IPS-NIHi7 (cell line): ENCODE measurements around the gene LARGE1.
"Not testable (repeated sequence)": the region's sequence is repeated elsewhere in the genome, so short reads cannot be mapped to it uniquely, and the experiment has no call there.

ENCODE experiments used
- DNase-seq: peaks from one replicate; pipeline ENCODE4 v3.0.0; 2012; ENCODE audit warnings: mixed read lengths; ENCODE audit errors: extremely low spot score

LARGE1 gene

GRCh38 chr22:33372875-33373274 is 547.4 kb downstream of the LARGE1 start:
- DNase-seq, result no peak

DNA sequence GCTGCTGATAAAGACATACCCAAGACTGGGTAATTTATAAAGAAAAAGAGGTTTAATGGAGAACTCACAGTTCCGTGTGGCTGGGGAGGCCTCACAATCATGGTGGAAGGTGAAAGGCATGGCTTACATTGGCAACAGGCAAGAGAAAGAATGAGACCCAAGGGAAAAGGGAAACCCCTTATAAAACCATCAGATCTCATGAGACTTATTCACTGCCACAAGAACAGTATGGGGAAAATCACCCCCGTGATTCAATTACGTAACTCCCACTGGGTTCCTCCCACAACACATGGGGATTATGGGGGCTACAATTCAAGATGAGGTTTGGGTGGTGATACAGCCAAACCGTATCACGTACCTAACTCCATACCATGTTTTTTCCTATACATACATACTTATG is 557.0 kb downstream of the LARGE1 start:
- DNase-seq, result not testable (repeated sequence)

GRCh38 chr22:33362702-33363101 is 557.6 kb downstream of the LARGE1 start:
- DNase-seq, result no peak

- DNase-seq, result peak; percentile 26
Observed at GRCh38 chr22:33361581-33361980, 558.7 kb downstream of the LARGE1 start.

GRCh38 chr22:33357981-33358399 is 562.3 kb downstream of the LARGE1 start:
- DNase-seq, result no peak

- DNase-seq, result no peak
Observed at GRCh38 chr22:33354928-33355327, 565.3 kb downstream of the LARGE1 start.

GRCh38 chr22:33353502-33353901 is 566.8 kb downstream of the LARGE1 start:
- no peak for DNase-seq

DNA sequence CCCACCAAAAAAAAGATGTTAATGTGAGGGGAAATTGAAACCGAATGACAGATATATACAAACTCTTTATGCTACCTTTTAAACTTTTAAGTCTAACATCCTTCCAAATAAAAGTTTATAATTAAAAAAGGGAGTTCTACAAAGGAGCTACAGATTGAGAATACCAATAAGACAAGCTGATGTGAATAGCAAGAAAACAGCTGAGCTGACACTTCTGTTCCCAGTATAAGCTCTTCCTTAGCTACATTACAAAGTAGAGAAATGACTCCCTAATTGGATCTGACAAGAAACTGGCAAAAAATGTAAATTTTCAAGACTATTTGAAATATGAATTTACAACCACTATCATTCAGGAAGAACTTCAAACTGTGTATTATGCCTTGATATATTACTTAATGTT is 567.5 kb downstream of the LARGE1 start:
- DNase-seq, result no peak

- no peak for DNase-seq
Observed at GRCh38 chr22:33350961-33351360, 569.3 kb downstream of the LARGE1 start.

- DNase-seq, result no peak
Observed at GRCh38 chr22:33350491-33350890, 569.8 kb downstream of the LARGE1 start.

DNA sequence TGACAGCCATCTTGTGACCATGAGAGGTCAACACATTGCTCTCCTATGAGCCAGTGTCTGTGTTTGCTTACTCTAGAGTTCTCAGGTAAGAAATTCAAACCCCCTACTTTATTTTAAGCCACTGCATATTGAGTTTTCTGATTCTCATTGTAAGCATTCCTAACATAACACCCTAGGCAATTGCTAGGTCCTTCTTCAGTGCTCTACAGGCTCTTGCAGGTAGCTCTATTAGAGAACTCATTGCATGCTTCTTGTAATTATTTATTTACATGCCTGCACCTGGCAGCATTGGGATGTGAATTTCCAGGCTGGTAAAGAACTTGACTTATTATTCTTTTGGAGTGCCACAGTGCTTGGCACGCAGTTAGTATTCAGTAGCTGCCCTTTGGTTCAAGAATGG is 573.3 kb downstream of the LARGE1 start:
- DNase-seq, result no peak

DNA sequence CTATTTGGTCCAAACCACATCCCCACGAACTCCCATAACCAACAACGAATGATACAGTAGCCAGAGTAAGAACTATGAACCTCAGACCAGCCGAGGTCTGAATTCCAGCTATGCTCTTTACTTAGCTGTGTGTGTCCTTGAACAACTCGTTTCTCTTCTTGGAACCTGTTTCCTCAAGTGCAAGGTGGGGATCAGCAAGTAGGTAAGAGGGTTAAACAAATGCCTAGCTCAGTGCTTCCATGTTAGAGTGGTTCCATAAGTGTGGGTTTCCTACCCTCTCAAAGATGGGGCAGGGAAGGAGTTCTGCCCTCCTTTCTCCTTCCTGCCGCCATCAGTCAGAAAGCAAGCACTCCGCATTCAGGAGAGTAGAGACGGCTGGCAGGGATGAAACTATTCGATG is 578.7 kb downstream of the LARGE1 start:
- DNase-seq, result no peak

DNA sequence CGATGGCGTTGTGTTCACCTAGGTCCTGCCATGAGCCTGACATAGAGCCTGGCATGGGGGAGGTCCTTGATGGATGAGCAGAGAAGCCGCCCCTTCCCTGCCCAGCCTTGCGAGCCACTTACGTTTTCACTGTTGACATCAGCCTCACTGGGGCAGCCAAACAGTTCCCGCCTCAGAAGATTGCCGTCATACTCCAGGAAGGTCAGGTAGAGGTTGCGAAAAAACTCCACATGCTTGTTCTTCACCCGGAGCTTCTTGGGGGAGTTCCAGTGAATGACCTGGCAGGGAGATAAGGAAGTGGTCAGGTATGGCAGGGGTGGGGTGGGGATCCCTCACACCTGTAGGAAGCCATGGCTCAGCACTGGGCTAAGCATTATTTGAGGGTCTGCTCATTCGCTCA is 582.8 kb downstream of the LARGE1 start:
- DNase-seq, result no peak

DNA sequence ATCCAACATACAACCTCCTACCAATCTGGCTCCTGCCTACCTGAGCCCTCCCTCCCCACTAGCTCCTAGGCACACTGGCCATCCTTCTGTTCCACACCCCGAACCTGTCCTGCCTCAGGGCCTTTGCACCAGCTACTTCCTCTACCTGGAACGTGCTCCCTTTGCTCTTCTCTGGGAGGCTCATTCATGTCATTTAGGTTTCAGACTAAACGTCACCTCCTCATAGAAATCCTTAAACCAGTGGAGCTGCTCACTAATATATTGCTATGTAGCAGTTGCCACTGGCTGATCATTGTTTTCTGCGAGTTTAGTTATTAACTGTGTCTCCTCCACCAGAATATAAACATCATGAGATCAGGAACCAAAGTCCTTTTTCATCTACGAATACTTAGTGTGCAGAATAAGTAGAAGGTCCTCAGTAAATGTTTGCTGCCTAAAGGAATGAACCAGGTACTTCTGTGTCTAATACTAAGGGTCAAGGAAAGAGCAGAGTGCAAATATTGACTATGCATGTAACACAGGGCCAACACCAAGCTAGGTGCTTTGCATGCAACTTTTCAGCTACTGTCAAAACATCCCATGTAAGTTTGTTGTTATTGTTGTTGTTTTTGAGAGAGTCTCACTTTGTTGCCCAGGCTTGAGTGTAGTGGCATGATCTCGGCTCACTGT is 584.5 kb downstream of the LARGE1 start:
- no peak for DNase-seq

GRCh38 chr22:33332538-33332937 is 587.7 kb downstream of the LARGE1 start:
- DNase-seq, result no peak

- no peak for DNase-seq
Observed at GRCh38 chr22:33331017-33331416, 589.3 kb downstream of the LARGE1 start.

DNA sequence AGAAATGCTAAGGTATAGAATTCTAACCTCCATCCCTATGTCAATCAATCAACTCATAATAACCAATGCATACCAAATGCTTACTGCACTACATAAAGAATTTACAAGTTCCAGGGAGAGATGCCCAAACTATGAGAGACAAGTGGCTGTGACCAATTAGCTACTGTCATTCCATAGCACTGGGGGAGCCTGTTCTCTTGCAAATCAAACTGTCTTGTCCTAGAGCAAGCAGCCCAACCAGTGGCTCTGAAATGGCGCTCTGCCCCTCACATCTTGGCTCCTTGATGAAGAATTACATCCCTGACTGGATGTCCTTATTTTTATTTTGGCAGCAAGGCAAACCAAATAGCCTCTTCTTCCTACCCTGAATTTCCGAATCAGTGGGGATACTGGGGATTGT is 589.7 kb downstream of the LARGE1 start:
- DNase-seq, result no peak

- DNase-seq, result no peak
Observed at GRCh38 chr22:33329398-33329797, 590.9 kb downstream of the LARGE1 start.

DNA sequence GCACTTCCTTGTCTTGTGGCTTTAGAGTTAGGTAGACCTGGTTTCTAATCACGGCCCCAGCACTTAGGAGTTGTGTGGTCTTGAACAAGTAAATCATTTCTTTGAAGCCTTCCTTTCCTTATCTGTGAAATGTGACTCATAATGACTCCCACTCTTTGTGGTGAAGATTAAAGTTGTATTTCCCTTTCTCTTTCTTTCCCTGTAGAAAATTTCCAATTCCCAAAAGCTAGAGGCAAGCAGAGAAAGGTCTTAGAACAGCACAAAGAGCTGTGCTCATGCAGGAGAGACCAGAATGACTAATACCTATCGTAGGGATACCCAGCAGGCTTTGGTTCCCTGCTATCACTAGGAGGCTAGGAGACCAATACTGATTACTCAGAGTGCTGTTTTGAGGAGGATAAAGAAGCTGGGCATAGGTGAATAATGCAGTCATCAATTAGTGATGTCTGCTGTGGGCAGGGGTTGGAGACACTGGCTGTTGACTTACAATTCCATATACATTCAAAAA is 591.4 kb downstream of the LARGE1 start:
- peak; percentile 30 for DNase-seq

GRCh38 chr22:33327348-33327860 is 592.9 kb downstream of the LARGE1 start:
- no peak for DNase-seq

GRCh38 chr22:33326540-33327295 is 593.6 kb downstream of the LARGE1 start:
- no peak for DNase-seq

DNA sequence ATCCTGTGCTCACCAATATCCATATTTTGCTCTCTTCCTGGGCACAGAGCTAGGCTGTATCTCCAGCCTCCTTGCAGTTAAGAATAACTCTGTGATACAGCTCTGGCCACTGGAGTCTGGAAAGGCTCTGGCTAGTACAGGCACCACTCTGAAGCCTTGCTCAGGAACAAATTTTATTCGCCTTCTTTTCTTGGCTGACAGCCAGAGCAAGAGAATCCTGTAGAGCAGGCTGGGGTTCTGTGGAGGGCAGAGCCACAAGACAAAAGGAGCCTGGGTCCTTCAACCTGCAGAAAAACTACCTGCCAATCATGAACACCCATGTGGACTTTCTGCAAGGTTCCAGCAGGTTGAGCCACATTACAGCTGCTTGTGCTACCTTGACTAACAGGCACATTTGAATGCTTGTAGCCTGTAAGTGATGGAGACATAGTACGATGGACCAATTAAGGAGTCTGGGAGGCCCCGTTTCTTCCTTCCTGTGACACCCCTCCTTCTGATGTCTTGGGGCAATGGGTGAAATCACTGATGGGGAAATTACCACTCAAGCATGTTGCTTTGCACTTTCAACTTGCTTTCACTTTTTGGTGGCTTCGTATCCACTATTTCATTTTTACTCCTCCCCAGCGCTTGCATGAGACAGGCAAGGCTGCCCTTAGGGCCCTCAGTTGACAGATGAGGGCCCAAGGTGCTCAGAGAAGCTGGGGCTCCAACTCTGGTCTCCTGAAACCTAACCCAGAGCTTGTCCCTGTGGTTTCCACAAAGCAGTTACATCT is 594.9 kb downstream of the LARGE1 start:
- no peak for DNase-seq
